Astrocyte of the spinal cord (primary cell): Measurements from ENCODE around the gene ADCY10.

ENCODE experiments used
- DNase-seq: peaks from one replicate; pipeline ENCODE4 v3.0.0; 2011; ENCODE audit warnings: low read depth, low spot score
- H3K4me3 ChIP-seq: 2 replicates; pipeline ENCODE4 v1.5.1; 2011; ENCODE audit warnings: low read depth, mild to moderate bottlenecking, low read length, moderate library complexity
- in situ Hi-C: cut with HindIII; loops from 2 replicates; pipeline ENCODE4 v1.10.0; 2017; ENCODE audit warnings: low sequenced_read_pairs
- TF ChIP-seq, protein P1 (sequence below): IDR thresholded peaks from 2 replicates; pipeline ENCODE4 v1.5.1; 2012; ENCODE audit warnings: low read depth, mild to moderate bottlenecking, low read length, inconsistent platforms

Gene ADCY10, protein sequence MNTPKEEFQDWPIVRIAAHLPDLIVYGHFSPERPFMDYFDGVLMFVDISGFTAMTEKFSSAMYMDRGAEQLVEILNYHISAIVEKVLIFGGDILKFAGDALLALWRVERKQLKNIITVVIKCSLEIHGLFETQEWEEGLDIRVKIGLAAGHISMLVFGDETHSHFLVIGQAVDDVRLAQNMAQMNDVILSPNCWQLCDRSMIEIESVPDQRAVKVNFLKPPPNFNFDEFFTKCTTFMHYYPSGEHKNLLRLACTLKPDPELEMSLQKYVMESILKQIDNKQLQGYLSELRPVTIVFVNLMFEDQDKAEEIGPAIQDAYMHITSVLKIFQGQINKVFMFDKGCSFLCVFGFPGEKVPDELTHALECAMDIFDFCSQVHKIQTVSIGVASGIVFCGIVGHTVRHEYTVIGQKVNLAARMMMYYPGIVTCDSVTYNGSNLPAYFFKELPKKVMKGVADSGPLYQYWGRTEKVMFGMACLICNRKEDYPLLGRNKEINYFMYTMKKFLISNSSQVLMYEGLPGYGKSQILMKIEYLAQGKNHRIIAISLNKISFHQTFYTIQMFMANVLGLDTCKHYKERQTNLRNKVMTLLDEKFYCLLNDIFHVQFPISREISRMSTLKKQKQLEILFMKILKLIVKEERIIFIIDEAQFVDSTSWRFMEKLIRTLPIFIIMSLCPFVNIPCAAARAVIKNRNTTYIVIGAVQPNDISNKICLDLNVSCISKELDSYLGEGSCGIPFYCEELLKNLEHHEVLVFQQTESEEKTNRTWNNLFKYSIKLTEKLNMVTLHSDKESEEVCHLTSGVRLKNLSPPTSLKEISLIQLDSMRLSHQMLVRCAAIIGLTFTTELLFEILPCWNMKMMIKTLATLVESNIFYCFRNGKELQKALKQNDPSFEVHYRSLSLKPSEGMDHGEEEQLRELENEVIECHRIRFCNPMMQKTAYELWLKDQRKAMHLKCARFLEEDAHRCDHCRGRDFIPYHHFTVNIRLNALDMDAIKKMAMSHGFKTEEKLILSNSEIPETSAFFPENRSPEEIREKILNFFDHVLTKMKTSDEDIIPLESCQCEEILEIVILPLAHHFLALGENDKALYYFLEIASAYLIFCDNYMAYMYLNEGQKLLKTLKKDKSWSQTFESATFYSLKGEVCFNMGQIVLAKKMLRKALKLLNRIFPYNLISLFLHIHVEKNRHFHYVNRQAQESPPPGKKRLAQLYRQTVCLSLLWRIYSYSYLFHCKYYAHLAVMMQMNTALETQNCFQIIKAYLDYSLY (N-terminal part only)

DNA sequence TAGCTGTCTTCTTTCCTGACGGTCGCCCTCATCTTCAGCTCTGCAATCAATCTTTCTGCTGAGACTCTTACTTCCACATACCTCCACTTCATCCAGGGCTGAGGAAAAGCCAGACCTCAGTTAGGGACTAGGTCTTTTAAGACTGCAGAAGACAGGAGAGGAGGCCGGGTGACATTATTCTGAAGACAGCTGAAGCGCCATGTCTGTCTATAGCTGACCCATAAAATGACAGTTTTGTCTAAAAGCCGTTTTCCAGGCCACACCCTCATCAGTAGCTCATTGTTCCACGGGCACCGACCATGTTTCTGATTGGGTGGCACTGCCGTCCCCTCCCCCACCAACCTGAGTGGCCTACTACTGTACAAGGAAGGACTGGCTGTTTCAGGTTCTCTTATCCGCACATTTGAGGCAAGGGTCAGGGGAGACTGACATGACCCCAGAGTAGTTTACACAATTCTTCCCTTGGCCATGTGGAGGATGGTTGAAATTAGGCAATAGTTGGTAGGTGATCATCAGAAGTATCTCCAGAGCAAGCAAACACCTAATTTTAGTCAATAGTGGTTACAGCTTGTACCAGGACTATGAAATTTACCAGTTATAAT, at the start of gene ADCY10:
Gene ADCY10, minus strand, starts transcription at position 240 of the 602 bp plus-strand sequence. CDS start 8,994 bp downstream, outside the sequence.
- TF ChIP-seq, protein P1, sequence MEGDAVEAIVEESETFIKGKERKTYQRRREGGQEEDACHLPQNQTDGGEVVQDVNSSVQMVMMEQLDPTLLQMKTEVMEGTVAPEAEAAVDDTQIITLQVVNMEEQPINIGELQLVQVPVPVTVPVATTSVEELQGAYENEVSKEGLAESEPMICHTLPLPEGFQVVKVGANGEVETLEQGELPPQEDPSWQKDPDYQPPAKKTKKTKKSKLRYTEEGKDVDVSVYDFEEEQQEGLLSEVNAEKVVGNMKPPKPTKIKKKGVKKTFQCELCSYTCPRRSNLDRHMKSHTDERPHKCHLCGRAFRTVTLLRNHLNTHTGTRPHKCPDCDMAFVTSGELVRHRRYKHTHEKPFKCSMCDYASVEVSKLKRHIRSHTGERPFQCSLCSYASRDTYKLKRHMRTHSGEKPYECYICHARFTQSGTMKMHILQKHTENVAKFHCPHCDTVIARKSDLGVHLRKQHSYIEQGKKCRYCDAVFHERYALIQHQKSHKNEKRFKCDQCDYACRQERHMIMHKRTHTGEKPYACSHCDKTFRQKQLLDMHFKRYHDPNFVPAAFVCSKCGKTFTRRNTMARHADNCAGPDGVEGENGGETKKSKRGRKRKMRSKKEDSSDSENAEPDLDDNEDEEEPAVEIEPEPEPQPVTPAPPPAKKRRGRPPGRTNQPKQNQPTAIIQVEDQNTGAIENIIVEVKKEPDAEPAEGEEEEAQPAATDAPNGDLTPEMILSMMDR, result no peak
- in situ Hi-C loops, result no loop called here
- no peak for DNase-seq
- H3K4me3 ChIP-seq, result no peak within 1 kb of the TSS

- no peak overlapping the region for H3K4me3 ChIP-seq
- in situ Hi-C loops, result no loop called here
- TF ChIP-seq, protein P1, result no peak
- no peak for DNase-seq
Observed at GRCh38 chr1:167957710-167958109, 43.8 kb upstream of the ADCY10 start.

DNA sequence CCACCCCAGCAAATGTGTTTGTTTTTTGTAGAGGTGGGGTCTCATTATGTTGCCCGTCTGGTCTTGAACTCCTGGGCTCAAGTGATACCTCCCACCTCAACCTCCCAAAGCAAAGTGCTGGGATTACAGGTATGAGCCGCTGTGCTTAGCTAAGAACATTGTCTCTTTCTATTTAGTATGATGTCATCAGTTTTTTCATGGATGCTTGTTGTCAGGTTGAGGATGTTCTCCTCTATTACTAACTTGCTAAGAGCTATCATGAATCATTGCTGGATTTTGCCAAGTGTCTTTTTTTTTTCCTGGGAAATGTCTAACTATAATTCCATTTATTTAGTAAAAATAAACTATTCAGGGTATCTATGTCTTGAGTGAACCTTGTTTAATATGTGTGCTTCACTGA, 42.0 kb upstream of the ADCY10 start:
- TF ChIP-seq, protein P1, result no peak
- in situ Hi-C loops, result no loop called here
- no peak for DNase-seq

GRCh38 chr1:167950569-167950968, 36.6 kb upstream of the ADCY10 start:
- no peak for DNase-seq
- in situ Hi-C loops, result no loop called here
- H3K4me3 ChIP-seq, result no peak overlapping the region
- TF ChIP-seq, protein P1, result no peak

More for the DNA sequence above, 42.0 kb upstream of the ADCY10 start:
- no peak overlapping the region for H3K4me3 ChIP-seq

DNA sequence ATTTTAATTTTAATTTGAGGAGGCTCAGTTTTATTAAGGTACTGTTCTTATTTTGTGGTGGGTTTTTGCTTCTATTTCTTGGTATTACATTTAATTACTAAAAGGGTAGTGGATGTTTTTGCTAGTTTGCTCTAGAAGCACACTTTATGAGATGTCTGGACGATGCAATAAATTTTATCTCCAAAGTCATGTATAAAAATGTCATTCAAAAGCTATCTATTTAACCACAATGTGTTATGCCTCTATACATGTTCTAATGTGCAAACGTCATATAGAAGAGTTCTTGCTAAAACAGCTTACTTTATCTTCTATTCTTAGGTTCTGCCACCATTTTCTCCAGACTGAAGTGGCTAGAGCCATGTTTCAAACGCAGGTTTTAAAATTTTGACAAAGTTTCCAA, 35.9 kb upstream of the ADCY10 start:
- in situ Hi-C loops, result loop anchor here (25.0 kb wide), 1 partner anchor 237 kb away; the partner anchor contains the start of gene MPZL1
- no peak for DNase-seq
- H3K4me3 ChIP-seq, result no peak overlapping the region
- TF ChIP-seq, protein P1, result no peak
